HG02610 (cell line): ENCODE results near the gene USP54.
"Not testable (repeated sequence)": the region's sequence is repeated elsewhere in the genome, so short reads cannot be mapped to it uniquely, and the experiment has no call there.

Experiments
- ATAC-seq: cut with Tn5 transposase; IDR thresholded peaks from one replicate; pipeline ENCODE4 v1.9.1; 2021; ENCODE audit warnings: mild to moderate bottlenecking, moderate library complexity; ENCODE audit not compliant: unreplicated experiment

The USP54 gene

DNA sequence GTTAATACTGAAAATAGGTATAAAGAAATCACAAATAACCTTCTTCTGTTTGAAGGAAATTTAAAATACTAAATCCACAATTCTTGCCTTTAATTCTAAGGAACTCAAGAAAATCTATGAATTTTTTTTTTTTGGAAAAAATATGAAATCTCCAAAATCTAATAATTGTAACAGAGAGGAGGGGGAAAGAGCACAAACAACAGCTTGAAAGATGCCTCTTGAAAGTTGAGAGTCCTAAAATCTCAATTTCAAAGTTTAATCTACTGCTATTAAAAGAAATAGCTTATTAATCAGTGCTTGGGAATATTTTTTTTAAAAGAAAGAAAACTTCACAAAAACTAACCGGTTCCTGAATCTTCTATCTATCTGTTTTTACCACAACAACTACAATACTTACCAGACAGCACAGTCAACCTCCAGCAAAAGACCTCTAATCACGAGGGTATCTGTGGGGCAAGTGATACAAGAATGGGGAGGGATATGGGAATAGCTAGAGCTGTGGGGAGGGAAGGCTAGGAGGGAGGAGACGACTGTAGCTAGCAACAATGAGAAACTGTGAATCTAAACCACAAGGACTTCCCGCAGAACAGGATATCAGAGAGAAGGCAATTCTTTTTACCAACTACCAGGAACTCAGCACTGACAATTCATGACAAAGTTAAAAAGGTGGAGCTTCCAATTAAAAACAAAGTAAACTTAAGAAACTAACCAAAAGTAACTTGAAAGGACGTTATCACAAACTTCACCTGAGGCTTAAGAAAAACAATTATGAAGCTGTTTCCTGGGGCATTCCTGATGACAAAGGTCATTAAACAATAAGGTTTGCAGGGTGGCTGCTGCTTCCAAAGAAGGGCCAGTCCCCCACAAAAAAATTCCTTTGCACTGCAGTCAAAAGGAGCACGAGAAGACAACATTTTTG, at the start of gene USP54:
Gene USP54, minus strand, starts transcription at position 462 of the 919 bp plus-strand sequence. CDS start 15,684 bp downstream, outside the sequence.
- no peak for ATAC-seq

DNA sequence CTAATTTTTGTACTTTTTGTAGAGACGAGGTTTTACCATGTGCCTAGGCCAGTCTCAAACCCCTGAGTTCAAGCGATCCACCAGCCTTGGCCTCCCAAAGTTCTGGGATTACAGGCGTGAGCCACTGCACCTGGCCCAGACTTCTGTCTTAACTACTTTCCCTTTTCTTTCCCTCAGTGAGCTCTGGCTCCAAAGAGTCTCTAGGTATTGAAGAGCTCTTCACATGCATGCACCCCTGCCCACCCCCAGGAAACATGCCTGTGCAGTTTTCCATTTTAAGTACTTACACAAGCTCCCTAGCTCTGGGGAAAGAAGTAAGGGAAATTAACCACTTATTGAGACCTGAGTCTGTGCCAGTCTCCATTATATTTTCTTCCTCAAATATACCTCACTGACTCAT, 48.1 kb upstream of the USP54 start:
- no peak for ATAC-seq

DNA sequence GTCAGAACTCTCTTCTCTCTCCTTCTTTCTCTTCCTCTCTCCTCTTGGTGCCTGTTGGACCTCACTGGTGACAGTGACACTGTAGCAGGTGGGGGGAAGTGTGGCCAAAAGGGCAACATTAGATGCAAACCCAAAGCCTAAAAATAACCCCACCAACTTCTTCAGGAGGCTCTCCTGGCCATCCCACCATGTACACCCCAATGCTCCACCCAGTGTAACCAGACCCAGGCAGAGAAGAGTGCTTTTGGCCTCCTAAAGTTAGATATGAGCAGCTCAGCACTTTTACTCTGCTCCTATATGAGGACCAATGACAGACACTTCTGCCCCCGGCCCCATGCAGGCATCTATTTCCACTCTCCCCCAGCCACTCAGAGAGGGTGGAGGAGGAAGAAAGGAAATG, 44.6 kb upstream of the USP54 start:
- ATAC-seq: no peak

GRCh38 chr10:73634421-73634820, 43.3 kb upstream of the USP54 start:
- ATAC-seq: no peak

DNA sequence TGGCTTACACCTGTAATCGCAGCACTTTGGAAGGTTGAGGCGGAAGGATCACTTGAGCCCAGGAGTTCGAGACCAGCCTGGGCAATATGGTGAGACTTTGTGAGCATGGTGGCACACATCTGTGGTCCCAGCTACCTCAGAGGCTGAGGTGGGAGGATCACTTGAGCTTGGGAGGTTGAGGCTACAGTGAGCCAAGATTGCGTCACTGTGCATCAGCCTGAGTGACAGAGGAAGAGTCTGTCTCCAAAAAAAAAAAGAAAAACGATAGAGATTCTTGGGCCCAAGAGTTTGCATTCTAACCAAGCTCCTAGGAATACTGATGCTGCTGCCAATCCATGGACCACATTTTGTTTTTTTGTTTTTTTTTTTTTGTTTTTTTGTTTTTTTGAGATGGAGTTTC, 38.0 kb upstream of the USP54 start:
- no peak for ATAC-seq

GRCh38 chr10:73628405-73628804, 37.3 kb upstream of the USP54 start:
- ATAC-seq: no peak

DNA sequence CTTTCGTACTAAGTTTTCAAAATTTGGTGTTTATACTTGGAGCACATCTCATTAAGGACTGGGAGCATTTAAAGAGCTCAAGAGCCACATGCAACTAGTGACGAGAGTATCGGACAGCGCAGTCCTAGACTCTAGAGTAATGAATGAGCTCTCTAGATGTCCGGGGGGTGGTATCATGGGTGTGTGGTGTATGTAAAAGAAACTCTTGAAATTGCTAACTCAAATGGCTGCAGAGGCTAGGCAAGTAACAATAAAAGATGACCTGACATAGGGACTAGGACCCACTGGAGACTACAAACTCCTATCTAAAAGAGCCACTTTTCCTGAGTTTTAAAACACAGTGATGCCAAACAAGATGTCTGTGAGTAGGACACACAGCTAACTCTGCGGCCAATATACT, 36.2 kb upstream of the USP54 start:
- ATAC-seq: no peak

DNA sequence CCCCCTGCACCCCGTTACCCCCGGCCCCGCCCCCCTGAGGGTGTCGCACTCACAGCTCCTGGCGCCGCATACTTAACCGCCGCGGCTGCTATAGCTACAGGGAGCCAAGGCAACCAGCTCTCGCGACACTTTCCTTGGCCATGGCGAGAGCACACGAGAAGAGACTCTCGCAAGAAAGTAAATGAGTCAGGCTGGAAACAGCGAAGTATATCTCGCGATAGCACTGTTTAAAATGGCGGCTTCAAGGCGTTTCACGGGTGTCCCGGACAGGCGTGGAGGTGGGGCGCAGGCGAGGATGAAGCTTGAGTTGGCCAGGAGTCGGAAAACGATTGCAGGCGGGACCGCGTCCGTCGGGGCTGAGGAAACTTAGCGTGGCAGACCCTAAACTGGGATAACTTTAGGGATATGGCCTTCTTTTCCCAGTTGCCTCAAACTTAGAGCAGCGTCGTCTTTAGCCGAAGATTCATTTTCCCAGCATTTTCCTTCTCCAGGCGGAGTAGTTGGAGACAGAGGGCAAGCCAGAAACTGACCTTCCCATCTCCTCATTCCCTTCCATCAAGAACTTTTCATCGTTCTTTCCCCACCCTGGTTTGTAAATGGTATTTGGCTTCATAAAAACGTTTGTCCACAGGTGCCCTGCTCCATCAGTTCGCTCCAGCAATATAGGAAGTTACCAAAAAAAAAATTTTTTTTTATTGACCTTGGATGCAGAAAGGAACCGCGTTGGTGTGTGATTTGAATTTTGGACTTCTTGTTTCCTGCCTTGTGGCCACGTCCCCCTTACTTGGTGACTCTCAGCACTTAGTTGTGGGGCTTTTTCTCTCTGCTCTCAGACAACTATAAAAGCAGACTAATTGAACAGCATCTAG, 35.0 kb upstream of the USP54 start:
- peak; percentile 99 for ATAC-seq

DNA sequence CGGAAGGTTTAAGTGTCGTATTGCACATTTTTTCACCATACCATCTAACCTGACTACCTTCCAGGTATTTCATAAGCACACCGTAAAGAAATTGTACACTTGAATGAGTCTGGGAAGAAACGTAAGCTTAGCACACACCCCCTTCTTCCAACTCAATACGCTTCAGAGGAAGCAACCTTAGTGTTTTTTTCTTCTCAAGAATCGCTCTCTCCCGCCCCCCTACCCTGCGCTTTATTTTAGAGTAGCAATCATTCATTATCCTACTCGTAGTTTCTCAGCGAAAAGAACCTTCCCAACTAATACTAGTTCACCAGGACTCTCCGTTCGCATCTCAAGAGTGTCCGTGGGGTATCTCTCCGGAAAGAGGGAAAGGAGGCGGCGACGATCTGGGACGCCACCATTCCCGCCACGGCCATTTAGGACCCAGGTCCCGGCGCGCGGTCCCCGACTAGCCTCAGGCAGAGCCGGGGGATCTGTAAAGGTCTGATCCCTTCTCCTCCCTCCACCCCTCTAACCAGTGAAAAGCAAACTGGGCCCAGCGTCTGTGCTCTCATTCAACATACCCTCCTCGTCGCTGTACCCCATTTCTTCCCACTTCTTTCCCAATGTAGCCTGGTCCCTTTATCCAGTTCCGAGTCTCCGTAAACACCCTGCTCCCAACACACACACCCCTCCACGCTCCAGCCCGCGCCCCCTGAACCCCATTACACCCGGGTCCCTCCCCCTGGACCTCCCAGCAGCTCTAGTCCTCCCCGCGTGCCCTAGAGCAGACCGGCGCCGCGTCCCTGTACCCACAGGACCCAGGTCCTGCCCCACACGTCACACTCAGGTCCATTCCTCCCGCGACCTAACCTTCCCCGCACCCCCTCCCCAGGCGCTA, 34.1 kb upstream of the USP54 start:
- ATAC-seq: peak; percentile 28

DNA sequence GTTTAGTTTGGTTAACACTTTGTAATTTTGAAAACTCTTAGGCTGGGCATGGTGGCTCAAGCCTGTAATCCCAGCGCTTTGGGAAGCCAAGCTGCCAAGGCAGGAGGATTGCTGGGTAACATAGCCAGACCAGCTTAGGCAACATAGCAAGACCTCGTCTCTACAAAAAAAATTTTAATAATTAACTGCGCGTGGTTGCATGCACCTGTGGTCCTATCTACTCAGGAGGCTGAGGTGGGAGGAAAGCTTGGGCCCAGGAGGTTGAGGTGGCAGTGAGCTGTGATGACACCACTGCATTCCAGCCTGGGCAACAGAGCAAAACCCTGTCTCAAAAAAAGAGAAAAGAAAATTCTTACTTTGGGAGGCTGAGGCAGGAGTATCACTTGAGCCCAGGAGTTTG, 31.9 kb upstream of the USP54 start:
- no peak for ATAC-seq

- ATAC-seq: not testable (repeated sequence)
Measured at GRCh38 chr10:73620974-73621373, 29.8 kb upstream of the USP54 start.

GRCh38 chr10:73617143-73617542, 26.0 kb upstream of the USP54 start:
- ATAC-seq: not testable (repeated sequence)

- ATAC-seq: no peak
Measured at GRCh38 chr10:73614720-73615119, 23.6 kb upstream of the USP54 start.

GRCh38 chr10:73609116-73609515, 18.0 kb upstream of the USP54 start:
- no peak for ATAC-seq

GRCh38 chr10:73601486-73601921, 10.4 kb upstream of the USP54 start:
- no peak for ATAC-seq

DNA sequence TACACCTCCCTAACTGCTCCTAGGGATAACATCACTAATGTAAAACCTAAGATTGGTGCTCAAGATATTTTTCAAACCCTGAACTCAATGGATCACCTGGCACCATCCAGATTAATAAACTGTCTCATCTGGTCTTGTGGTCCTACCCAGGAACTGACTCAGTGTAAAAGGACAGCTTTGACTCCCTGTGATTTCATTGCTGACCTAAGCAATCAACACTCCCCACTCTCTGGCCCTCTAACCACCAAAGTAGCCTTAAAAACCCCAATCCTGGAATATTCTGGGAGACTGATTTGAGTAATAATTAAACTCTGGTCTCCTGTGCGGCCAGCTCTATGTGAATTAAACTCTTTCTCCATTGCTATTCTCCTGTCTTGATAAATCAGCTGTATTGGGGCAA, 6.2 kb upstream of the USP54 start:
- no peak for ATAC-seq

- ATAC-seq: no peak
Measured at GRCh38 chr10:73593812-73594211, 2.7 kb upstream of the USP54 start.

- no peak for ATAC-seq
Measured at GRCh38 chr10:73593110-73593509, 2.0 kb upstream of the USP54 start.

DNA sequence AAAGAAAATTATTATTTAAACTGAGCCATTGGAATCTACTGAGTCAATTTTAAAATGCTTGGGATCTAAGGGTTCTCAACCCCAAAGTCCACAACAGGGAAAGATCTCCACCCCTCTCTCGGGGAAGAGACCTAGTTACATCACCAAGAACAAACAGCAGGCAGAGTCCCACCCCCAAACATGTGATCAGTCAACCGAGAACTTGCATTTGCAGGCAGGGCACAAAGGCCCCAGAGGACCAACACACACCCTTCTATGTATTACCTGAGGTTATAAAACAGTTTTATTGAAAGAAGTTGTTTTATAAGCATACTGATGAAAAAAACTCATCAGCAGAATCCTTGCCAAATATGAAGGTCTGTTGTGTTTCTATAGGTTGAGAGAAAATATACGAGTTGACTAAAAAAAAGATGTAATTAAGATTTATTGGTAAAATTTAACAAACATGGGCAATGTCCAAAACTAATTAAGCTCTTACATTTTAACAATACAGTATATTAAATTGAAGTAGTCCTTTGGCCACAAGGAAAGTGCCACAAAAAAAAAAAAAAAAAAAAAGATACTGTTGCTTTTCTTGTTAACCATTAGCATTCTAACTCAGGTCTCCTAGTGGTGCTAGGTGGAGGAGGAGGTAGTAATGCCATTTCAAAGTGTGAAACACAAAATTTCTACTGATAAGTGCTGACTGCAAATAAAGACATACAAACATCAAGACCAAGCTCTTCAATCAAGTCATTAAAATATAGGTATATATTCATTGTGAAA, 975 bp upstream of the USP54 start:
- no peak for ATAC-seq

- no peak for ATAC-seq
Measured at GRCh38 chr10:73589563-73590126, 1.5 kb downstream of the USP54 start.
